ENCODE data around the gene HSPB1. TPM values are rescaled to one million over a fixed set of nuclear protein-coding genes. Genes with fewer than 3 reads are reported as not detected.

HSPB1 gene
- total and polyA plus RNA-seq, 2 of the 13 experiments (the other 11 are each of a cell fraction or from before 2014, with no cell fraction given): 21.0 to 38.6 TPM

- WGBS (ENCODE audit: low lambda C conversion rate): under 1% methylated on average over 28 of the region's 50 CpGs
- peak; percentile 75 for FAIRE-seq
- TF ChIP-seq DR1 (CRISPR knock-in tag; IDR thresholded peaks at IDR 0.05): no peak; the same call in 1 of the 2 replicates
- no peak for TF ChIP-seq MED1 (CRISPR knock-in tag; IDR thresholded peaks at IDR 0.05)
- TF ChIP-seq MXD1 (CRISPR knock-in tag; IDR thresholded peaks at IDR 0.05): peak; percentile 23; the same call in 1 of the 2 replicates
- peak; percentile 69 for TF ChIP-seq ZGPAT (CRISPR knock-in tag; IDR thresholded peaks at IDR 0.05)
- TF ChIP-seq ZNF350 (CRISPR knock-in tag; IDR thresholded peaks at IDR 0.05; ENCODE audit: borderline replicate concordance, low read depth): peak; percentile 74
- TF ChIP-seq BRF2 (CRISPR knock-in tag; IDR thresholded peaks at IDR 0.05): peak; percentile 79; the same call in 1 of the 2 replicates
- peak; percentile 54; the same call in 1 of the 2 replicates for TF ChIP-seq HOXA3 (CRISPR knock-in tag; IDR thresholded peaks at IDR 0.05)
- no peak for TF ChIP-seq ZNF326 (CRISPR knock-in tag; IDR thresholded peaks at IDR 0.05; ENCODE audit: borderline replicate concordance)
- TF ChIP-seq CSRNP1 (CRISPR knock-in tag; IDR thresholded peaks at IDR 0.05): peak; percentile 39; the same call in 1 of the 2 replicates
- no peak for TF ChIP-seq ZNF101 (CRISPR knock-in tag; IDR thresholded peaks at IDR 0.05; ENCODE audit: borderline replicate concordance, low read depth)
- 0 out of 2 replicates have a peak, but pooled peaks have one; percentile 30 for TF ChIP-seq ZNF609 (CRISPR knock-in tag; IDR thresholded peaks at IDR 0.05; ENCODE audit: borderline replicate concordance)
- TF ChIP-seq RBFOX2 (IDR thresholded peaks at IDR 0.05; ENCODE audit: low read depth, low read length): peak; percentile 89
These were observed 15.5 kb downstream of the HSPB1 start for GRCh38 chr7:76317782-76318487.

More at GRCh38 chr7:76317782-76318487, 15.5 kb downstream of the HSPB1 start:
- intact Hi-C loops (cut with micrococcal nuclease; ENCODE audit: unreplicated experiment): loop anchor here (1.0 kb wide), 2 partner anchors 41 to 65 kb away; no protein-coding TSS in a partner anchor
- CTCF ChIA-PET (ENCODE audit: low intra/inter-chr PET ratio, low total read pairs): interaction anchor here (1.4 kb wide), 1 partner anchor 116 kb away, joined by 3 read pairs; the partner anchor contains the start of gene SRRM3
- Histone ChIP-seq H3K27ac (ENCODE audit: extremely low read length, insufficient read depth, low read length) (peak overlapping the region; percentile 73), H3K9ac (ENCODE audit: insufficient read depth, low read depth, low read length) (peak overlapping the region; percentile 62), H3K9me3 (ENCODE audit: low read length) (no peaks in the 10 kb centered on the region), H3K27me3 (ENCODE audit: control insufficient read depth in 1 of 2, insufficient read depth in 2 of 2, low read length in 2 of 2) (no peaks in the 10 kb centered on the region; a peak in 1 of 5 replicates), H3K36me3 (replicated peaks in 1 of 2; ENCODE audit: control insufficient read depth in 1 of 2, insufficient read depth in 2 of 2, low read length in 2 of 2) (no peaks in the 10 kb centered on the region), H3K4me1 (ENCODE audit: insufficient read depth, low read length) (peaks cover 36% of the 10 kb centered on the region), H3K79me2 (ENCODE audit: insufficient read depth, low read length) (peaks cover 4% of the 10 kb centered on the region), H3K4me2 (ENCODE audit: low read depth, low read length) (peak overlapping the region; percentile 96), H4K20me1 (ENCODE audit: insufficient read depth, low read length) (no peaks in the 10 kb centered on the region), H3K4me3 (replicated peaks in 1 of 3; ENCODE audit: insufficient read depth in 1 of 3, low read depth in 2 of 3, low read length in 3 of 3) (peak overlapping the region; percentile 58 to 86 (median 63)), H2AFZ (ENCODE audit: low read length) (no peak overlapping the region)
- DNase-seq (ENCODE audit: low spot score) (peak; percentile 90), ATAC-seq (peak; percentile 95)
- in situ Hi-C loops (cut with HindIII; ENCODE audit: extremely low pct_ligation_motif_present, low pct_unique_long_range_greater_than_20kb): loop anchor here (5.0 kb wide), 1 partner anchor 36 kb away; no protein-coding TSS in a partner anchor
- POLR2A ChIA-PET: interaction anchor here (0.6 to 3.4 kb wide), 10 partner anchors 9 to 91 kb away, joined by 3 to 19 read pairs (median 7); partner anchors contain the start of genes HSPB1 and YWHAG
- BruUV-seq (replicated peaks): no TSS peak

All from HepG2 (cell line).